Measurements from ENCODE around the gene VIM.

VIM gene

DNA sequence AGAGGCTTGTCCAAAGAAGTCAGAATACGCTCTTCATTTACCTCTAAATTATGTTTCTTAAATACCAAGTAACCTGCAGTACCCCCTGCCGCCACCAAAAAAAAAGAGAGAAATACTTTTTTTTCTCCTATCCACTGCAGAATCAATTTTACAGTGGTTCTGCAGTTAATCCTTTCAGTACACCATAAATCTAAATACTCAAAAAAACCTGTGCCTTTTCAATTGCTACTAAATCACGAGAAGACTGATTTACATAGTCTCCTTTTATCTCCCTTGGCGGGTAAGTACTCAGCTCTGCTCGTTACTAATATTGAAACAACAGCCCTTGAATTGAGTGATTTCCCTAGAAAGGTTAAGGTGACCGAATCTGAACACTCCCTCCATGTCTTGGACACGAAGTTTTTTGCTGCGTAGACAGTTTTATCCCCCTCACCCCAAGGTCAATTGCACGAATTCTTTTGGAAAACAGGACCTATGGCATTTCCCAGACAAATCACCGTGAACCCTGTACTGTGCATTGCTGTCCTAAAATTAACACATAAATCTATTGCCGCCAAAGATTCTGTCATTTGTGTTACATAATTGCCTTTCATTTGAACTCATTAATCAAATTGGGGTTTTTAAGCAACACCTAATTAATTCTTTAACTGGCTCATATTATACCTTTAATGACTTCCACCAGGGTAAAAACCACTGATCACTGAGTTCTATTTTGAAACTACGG, 512 bp upstream of the VIM start (continued):
- TF ChIP-seq, protein P1, sequence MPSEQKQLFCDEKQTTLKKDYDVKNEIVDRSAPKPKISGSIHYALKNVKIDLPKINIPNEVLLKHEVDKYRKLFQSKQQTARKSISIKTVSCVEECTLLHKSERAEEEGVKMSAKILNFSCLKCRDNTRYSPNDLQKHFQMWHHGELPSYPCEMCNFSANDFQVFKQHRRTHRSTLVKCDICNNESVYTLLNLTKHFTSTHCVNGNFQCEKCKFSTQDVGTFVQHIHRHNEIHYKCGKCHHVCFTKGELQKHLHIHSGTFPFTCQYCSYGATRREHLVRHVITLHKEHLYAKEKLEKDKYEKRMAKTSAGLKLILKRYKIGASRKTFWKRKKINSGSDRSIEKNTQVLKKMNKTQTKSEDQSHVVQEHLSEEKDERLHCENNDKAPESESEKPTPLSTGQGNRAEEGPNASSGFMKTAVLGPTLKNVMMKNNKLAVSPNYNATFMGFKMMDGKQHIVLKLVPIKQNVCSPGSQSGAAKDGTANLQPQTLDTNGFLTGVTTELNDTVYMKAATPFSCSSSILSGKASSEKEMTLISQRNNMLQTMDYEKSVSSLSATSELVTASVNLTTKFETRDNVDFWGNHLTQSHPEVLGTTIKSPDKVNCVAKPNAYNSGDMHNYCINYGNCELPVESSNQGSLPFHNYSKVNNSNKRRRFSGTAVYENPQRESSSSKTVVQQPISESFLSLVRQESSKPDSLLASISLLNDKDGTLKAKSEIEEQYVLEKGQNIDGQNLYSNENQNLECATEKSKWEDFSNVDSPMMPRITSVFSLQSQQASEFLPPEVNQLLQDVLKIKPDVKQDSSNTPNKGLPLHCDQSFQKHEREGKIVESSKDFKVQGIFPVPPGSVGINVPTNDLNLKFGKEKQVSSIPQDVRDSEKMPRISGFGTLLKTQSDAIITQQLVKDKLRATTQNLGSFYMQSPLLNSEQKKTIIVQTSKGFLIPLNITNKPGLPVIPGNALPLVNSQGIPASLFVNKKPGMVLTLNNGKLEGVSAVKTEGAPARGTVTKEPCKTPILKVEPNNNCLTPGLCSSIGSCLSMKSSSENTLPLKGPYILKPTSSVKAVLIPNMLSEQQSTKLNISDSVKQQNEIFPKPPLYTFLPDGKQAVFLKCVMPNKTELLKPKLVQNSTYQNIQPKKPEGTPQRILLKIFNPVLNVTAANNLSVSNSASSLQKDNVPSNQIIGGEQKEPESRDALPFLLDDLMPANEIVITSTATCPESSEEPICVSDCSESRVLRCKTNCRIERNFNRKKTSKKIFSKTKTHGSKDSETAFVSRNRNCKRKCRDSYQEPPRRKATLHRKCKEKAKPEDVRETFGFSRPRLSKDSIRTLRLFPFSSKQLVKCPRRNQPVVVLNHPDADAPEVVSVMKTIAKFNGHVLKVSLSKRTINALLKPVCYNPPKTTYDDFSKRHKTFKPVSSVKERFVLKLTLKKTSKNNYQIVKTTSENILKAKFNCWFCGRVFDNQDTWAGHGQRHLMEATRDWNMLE (tag by site-specific recombination; conservative IDR thresholded peaks at IDR 0.05; ENCODE audit: low read depth), result no peak
- TF ChIP-seq WT1 (tag by site-specific recombination; IDR thresholded peaks at IDR 0.05) (peak; percentile 52; the same call in 1 of the 2 replicates), OSR2 (tag by site-specific recombination; IDR thresholded peaks at IDR 0.05) (peak; percentile 70), TRIM28 (IDR thresholded peaks at IDR 0.05; ENCODE audit: borderline replicate concordance, low read length) (no peak), RBAK (tag by site-specific recombination; IDR thresholded peaks at IDR 0.05) (no peak), ZNF544 (tag by site-specific recombination; IDR thresholded peaks at IDR 0.05) (no peak), SP2 (tag by site-specific recombination; IDR thresholded peaks at IDR 0.05) (no peak), ZNF335 (tag by site-specific recombination; conservative IDR thresholded peaks at IDR 0.05) (no peak), ZNF274 (IDR thresholded peaks at IDR 0.05; ENCODE audit: low read length) (no peak), ZNF274 (tag by site-specific recombination; IDR thresholded peaks at IDR 0.05; ENCODE audit: borderline replicate concordance) (no peak), SP7 (tag by site-specific recombination; IDR thresholded peaks at IDR 0.05) (peak; percentile 76), ZNF354C (tag by site-specific recombination; IDR thresholded peaks at IDR 0.05; ENCODE audit: borderline replicate concordance, low read depth) (no peak), GFI1B (tag by site-specific recombination; IDR thresholded peaks at IDR 0.05) (peak; percentile 97), ZNF776 (tag by site-specific recombination; IDR thresholded peaks at IDR 0.05; ENCODE audit: borderline replicate concordance) (no peak), ZFP41 (tag by site-specific recombination; IDR thresholded peaks at IDR 0.05; ENCODE audit: borderline replicate concordance) (no peak), ZNF621 (tag by site-specific recombination; IDR thresholded peaks at IDR 0.05) (no peak), ZNF610 (tag by site-specific recombination; IDR thresholded peaks at IDR 0.05; ENCODE audit: borderline replicate concordance) (no peak), ZNF292 (tag by site-specific recombination; IDR thresholded peaks at IDR 0.05; ENCODE audit: borderline replicate concordance, low read depth) (no peak), KLF1 (tag by site-specific recombination; IDR thresholded peaks at IDR 0.05) (no peak), ZNF558 (tag by site-specific recombination; IDR thresholded peaks at IDR 0.05) (no peak), ZNF175 (tag by site-specific recombination; IDR thresholded peaks at IDR 0.05) (no peak), ZNF670 (tag by site-specific recombination; IDR thresholded peaks at IDR 0.05; ENCODE audit: low read depth) (no peak)
- TF ChIP-seq, protein P2, sequence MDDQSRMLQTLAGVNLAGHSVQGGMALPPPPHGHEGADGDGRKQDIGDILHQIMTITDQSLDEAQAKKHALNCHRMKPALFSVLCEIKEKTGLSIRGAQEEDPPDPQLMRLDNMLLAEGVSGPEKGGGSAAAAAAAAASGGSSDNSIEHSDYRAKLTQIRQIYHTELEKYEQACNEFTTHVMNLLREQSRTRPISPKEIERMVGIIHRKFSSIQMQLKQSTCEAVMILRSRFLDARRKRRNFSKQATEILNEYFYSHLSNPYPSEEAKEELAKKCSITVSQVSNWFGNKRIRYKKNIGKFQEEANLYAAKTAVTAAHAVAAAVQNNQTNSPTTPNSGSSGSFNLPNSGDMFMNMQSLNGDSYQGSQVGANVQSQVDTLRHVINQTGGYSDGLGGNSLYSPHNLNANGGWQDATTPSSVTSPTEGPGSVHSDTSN (CRISPR knock-in tag; IDR thresholded peaks at IDR 0.05), result no peak
- TF ChIP-seq, protein P3, sequence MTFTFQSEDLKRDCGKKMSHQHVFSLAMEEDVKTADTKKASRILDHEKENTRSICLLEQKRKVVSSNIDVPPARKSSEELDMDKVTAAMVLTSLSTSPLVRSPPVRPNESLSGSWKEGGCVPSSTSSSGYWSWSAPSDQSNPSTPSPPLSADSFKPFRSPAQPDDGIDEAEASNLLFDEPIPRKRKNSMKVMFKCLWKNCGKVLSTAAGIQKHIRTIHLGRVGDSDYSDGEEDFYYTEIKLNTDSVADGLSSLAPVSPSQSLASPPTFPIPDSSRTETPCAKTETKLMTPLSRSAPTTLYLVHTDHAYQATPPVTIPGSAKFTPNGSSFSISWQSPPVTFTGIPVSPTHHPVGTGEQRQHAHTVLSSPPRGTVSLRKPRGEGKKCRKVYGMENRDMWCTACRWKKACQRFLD (tag by site-specific recombination; IDR thresholded peaks at IDR 0.05), result no peak
- TF ChIP-seq, protein P4, sequence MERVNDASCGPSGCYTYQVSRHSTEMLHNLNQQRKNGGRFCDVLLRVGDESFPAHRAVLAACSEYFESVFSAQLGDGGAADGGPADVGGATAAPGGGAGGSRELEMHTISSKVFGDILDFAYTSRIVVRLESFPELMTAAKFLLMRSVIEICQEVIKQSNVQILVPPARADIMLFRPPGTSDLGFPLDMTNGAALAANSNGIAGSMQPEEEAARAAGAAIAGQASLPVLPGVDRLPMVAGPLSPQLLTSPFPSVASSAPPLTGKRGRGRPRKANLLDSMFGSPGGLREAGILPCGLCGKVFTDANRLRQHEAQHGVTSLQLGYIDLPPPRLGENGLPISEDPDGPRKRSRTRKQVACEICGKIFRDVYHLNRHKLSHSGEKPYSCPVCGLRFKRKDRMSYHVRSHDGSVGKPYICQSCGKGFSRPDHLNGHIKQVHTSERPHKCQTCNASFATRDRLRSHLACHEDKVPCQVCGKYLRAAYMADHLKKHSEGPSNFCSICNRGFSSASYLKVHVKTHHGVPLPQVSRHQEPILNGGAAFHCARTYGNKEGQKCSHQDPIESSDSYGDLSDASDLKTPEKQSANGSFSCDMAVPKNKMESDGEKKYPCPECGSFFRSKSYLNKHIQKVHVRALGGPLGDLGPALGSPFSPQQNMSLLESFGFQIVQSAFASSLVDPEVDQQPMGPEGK (tag by site-specific recombination; IDR thresholded peaks at IDR 0.05), result peak; percentile 11; the same call in 1 of the 2 replicates
- TF ChIP-seq, protein P5, sequence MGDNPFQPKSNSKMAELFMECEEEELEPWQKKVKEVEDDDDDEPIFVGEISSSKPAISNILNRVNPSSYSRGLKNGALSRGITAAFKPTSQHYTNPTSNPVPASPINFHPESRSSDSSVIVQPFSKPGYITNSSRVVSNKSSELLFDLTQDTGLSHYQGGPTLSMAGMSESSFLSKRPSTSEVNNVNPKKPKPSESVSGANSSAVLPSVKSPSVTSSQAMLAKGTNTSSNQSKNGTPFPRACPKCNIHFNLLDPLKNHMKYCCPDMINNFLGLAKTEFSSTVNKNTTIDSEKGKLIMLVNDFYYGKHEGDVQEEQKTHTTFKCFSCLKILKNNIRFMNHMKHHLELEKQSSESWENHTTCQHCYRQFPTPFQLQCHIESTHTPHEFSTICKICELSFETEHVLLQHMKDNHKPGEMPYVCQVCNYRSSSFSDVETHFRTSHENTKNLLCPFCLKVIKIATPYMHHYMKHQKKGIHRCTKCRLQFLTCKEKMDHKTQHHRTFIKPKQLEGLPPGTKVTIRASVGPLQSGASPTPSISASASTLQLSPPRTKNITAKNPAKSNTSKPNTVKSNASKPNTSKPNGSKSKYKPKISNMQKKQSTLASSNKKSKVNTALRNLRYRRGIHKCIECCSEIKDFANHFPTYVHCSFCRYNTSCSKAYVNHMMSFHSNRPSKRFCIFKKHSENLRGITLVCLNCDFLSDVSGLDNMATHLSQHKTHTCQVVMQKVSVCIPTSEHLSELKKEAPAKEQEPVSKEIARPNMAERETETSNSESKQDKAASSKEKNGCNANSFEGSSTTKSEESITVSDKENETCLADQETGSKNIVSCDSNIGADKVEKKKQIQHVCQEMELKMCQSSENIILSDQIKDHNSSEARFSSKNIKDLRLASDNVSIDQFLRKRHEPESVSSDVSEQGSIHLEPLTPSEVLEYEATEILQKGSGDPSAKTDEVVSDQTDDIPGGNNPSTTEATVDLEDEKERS (tag by site-specific recombination; IDR thresholded peaks at IDR 0.05), result no peak

Measured in HEK293 (cell line).